ENCODE data around the gene RBM47. TPM values are rescaled to one million over a fixed set of nuclear protein-coding genes. Genes with fewer than 3 reads are reported as not detected.
A peak's percentile ranks its signal among the peaks of the same experiment; 100 is the strongest.

The RBM47 gene
- polyA plus RNA-seq, 3 donors = 79.5 to 101 (median 92.8) TPM

GRCh38 chr4:40579983-40580382, 49.7 kb downstream of the RBM47 start:
- Mint-ChIP-seq H3K27ac (peak overlapping the region; percentile 76 to 98 (median 81)), H3K4me1 (peaks cover 58% of the 10 kb centered on the region), H3K9me3 (peaks cover 0 to 2% (median 0%) of the 10 kb centered on the region in 7 donors), H3K4me3 (no peak overlapping the region), H3K36me3 (peaks cover 37 to 57% of the 10 kb centered on the region in 2 donors), H3K27me3 (ENCODE audit: low read depth in 3 of 3) (peaks cover 0 to 2% (median 0%) of the 10 kb centered on the region in 3 donors)
- H3K27me3 ChIP-seq (ENCODE audit: control insufficient read depth in 2 of 2, insufficient read depth in 2 of 2, low read length in 2 of 2) = no peaks in the 10 kb centered on the region
- no peak overlapping the region for H3K4me3 ChIP-seq (replicated peaks in 1 of 3; ENCODE audit: low read depth in 2 of 3, low read length in 3 of 3)
- no peaks in the 10 kb centered on the region for H3K9me3 ChIP-seq (replicated peaks in 1 of 2; ENCODE audit: control insufficient read depth in 1 of 2, insufficient read depth in 1 of 2, low read length in 2 of 2)
- H3K36me3 ChIP-seq (replicated peaks in 1 of 2; ENCODE audit: control insufficient read depth in 1 of 2, insufficient read depth in 2 of 2, low read length in 2 of 2) = peaks cover 3 to 6% of the 10 kb centered on the region in 2 donors
- H3K4me2 ChIP-seq (replicated peaks; ENCODE audit: extremely low read depth, low read length, poor library complexity, severe bottlenecking) = no peak overlapping the region
- intact Hi-C loops (cut with micrococcal nuclease) = loop anchor here in 1 of 2 donors (10.0 kb wide), 1 partner anchor 45 kb away; the partner anchor contains the start of gene RBM47
- peaks cover 21% of the 10 kb centered on the region for H4K20me1 ChIP-seq (ENCODE audit: insufficient read depth, low read length)
- no peak for DNase-seq
- no peak overlapping the region for H3K9ac ChIP-seq (ENCODE audit: insufficient read depth, low read length, poor library complexity, severe bottlenecking)
- TF ChIP-seq, protein P1, sequence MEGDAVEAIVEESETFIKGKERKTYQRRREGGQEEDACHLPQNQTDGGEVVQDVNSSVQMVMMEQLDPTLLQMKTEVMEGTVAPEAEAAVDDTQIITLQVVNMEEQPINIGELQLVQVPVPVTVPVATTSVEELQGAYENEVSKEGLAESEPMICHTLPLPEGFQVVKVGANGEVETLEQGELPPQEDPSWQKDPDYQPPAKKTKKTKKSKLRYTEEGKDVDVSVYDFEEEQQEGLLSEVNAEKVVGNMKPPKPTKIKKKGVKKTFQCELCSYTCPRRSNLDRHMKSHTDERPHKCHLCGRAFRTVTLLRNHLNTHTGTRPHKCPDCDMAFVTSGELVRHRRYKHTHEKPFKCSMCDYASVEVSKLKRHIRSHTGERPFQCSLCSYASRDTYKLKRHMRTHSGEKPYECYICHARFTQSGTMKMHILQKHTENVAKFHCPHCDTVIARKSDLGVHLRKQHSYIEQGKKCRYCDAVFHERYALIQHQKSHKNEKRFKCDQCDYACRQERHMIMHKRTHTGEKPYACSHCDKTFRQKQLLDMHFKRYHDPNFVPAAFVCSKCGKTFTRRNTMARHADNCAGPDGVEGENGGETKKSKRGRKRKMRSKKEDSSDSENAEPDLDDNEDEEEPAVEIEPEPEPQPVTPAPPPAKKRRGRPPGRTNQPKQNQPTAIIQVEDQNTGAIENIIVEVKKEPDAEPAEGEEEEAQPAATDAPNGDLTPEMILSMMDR (IDR thresholded peaks at IDR 0.05) = no peak
- H3K27ac ChIP-seq (ENCODE audit: low read depth in 1 of 2, low read length in 2 of 2) = peak overlapping the region; percentile 0 to 64
- H2AFZ ChIP-seq (ENCODE audit: insufficient read depth, low read depth, low read length, poor library complexity, severe bottlenecking) = no peak overlapping the region
- H3K4me1 ChIP-seq (ENCODE audit: control insufficient read depth in 1 of 2, insufficient read depth in 2 of 2, low read length in 2 of 2) = peaks cover 37 to 40% of the 10 kb centered on the region in 2 donors
- peaks cover 95% of the 10 kb centered on the region for H3K79me2 ChIP-seq (ENCODE audit: insufficient read depth, low read length)
- no CpG with 5 or more reads among the region's 3 CpGs for WGBS (ENCODE audit: insufficient coverage)

DNA sequence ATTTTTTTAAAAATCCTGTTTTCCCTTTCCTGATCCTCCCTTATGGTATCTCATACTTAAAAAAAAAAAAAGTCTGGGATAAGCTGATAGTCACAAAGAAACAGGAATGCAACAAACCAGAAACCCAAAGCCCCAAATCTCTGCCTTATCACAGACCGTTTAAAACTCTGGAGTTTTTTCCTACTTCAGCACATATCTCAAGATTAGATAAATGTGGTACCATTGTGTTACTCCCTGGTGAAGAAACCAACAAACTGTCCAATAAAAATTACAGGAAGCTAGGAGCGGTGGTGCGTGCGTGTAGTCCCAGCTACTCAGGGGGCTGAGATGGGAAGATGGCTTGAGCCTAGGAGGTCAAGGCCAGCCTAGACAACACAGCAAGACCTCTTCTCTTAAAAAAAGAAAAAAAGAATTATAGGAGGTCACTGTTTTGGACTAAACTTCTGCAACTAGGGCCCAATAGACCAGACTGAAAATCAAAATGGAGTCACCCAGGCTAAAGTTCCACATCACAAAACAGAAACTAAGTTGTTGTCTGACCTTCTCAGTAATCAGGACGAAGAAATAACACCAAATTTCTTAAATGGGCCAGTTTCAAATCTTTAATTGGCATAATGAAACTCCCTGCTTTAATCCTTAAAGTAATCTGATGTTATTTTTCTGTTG, 51.9 kb downstream of the RBM47 start:
- peaks cover 58% of the 10 kb centered on the region in 2 donors for H3K4me1 ChIP-seq (ENCODE audit: control insufficient read depth in 1 of 2, insufficient read depth in 2 of 2, low read length in 2 of 2)
- no peaks in the 10 kb centered on the region for H3K9me3 ChIP-seq (replicated peaks in 1 of 2; ENCODE audit: control insufficient read depth in 1 of 2, insufficient read depth in 1 of 2, low read length in 2 of 2)
- DNase-seq = peak in 2 of 3 donors; percentile 44 to 49
- H3K79me2 ChIP-seq (ENCODE audit: insufficient read depth, low read length) = peaks cover 91% of the 10 kb centered on the region
- WGBS (ENCODE audit: insufficient coverage) = no CpG with 5 or more reads among the region's 5 CpGs
- no peaks in the 10 kb centered on the region for H3K27me3 ChIP-seq (ENCODE audit: control insufficient read depth in 2 of 2, insufficient read depth in 2 of 2, low read length in 2 of 2)
- peak overlapping the region in 1 of 3 experiments; percentile 8 for H3K4me3 ChIP-seq (replicated peaks in 1 of 3; ENCODE audit: low read depth in 2 of 3, low read length in 3 of 3)
- Mint-ChIP-seq H3K27ac (peak overlapping the region; percentile 93 to 100 (median 99)), H3K9me3 (peaks cover 0 to under 1% (median 0%) of the 10 kb centered on the region in 7 donors), H3K4me1 (peaks cover 75% of the 10 kb centered on the region), H3K36me3 (peaks cover 29 to 51% of the 10 kb centered on the region in 2 donors), H3K4me3 (peak overlapping the region in 1 of 2 donors; percentile 23), H3K27me3 (ENCODE audit: low read depth in 3 of 3) (peaks cover 0 to 2% (median 0%) of the 10 kb centered on the region in 3 donors)
- peak overlapping the region; percentile 24 for H3K4me2 ChIP-seq (replicated peaks; ENCODE audit: extremely low read depth, low read length, poor library complexity, severe bottlenecking)
- TF ChIP-seq, protein P1 (IDR thresholded peaks at IDR 0.05) = no peak
- no peak overlapping the region for H2AFZ ChIP-seq (ENCODE audit: insufficient read depth, low read depth, low read length, poor library complexity, severe bottlenecking)
- peaks cover 14% of the 10 kb centered on the region for H4K20me1 ChIP-seq (ENCODE audit: insufficient read depth, low read length)
- peak overlapping the region; percentile 69 for H3K9ac ChIP-seq (ENCODE audit: insufficient read depth, low read length, poor library complexity, severe bottlenecking)
- H3K27ac ChIP-seq (ENCODE audit: low read depth in 1 of 2, low read length in 2 of 2) = peak overlapping the region; percentile 86 to 97
- intact Hi-C loops (cut with micrococcal nuclease) = loop anchor here (2.0 to 10.0 kb wide), 3 partner anchors 15 to 47 kb away; partner anchors contain the start of gene RBM47 (in 1 of the 2)
- peaks cover 0 to 3% of the 10 kb centered on the region in 2 donors for H3K36me3 ChIP-seq (replicated peaks in 1 of 2; ENCODE audit: control insufficient read depth in 1 of 2, insufficient read depth in 2 of 2, low read length in 2 of 2)

Measured in CD14-positive monocyte (primary cell).